GM19372 (cell line): Measurements from ENCODE around the gene ANO10.

Source experiments
- ATAC-seq: cut with Tn5 transposase; IDR thresholded peaks from one replicate; pipeline ENCODE4 v1.9.1; 2021; ENCODE audit warnings: mild to moderate bottlenecking, low read depth, moderate library complexity; ENCODE audit not compliant: unreplicated experiment

Gene ANO10

DNA sequence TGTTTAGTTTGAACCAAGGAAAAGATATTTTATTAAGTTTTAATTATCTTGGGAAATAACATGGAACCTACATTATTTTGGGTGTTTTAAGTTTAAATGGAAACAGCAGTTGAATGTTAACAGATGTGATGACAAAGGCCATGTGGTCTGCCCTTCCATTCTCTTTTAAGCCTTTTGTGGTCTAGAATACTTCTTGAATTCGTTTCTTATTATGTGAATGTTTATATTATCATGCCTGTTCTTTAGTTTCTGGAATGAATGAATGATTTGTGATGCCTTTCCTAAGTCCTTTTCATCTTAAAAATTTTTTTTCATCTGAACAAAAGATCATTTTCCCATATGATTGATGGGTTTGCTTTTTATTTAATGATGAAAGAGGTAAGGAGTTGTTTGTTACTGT is 290.8 kb downstream of the ANO10 start:
- ATAC-seq: no peak

GRCh38 chr3:43328653-43329052 is 293.2 kb downstream of the ANO10 start:
- ATAC-seq: no peak

DNA sequence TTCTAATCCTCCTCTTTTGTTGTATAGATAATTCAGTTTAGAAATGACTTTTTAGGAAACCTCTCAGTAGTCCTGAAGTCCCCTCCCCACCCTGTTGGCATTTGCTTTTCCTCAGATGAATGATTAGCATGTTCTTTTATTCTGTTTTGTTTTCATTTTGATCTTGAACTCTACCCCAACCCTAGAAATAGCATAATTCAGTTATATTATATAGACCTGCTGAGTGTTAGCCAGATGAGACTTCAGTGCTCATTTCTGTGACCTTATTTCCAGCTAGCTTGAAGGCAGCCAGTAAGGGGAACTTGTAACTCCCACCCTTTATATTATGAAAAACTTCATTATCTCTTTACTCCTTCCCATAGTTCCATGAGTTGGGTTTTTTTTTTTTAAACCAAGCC is 294.2 kb downstream of the ANO10 start:
- ATAC-seq: no peak

- ATAC-seq: no peak
Observed at GRCh38 chr3:43326891-43327581, 294.8 kb downstream of the ANO10 start.

DNA sequence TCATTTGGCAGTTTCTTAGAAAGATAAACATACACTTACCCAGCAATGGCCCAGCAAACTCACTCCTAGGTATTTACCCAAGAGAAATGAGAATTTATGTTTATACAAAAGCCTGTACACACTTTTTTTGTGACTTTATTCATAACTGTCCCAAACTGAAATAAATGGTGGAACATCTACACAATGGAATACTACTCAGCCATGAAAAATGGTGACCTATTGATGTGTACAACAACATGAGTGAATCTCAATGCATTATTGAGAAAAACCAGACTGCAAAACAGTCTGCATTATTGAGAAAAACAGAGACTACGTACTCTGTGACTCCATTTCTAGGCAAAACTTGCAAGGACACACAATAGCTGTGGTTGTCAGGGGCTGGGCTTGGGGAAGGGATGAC is 298.3 kb downstream of the ANO10 start:
- ATAC-seq: no peak

GRCh38 chr3:43320288-43320687 is 301.5 kb downstream of the ANO10 start:
- ATAC-seq: no peak

- ATAC-seq: no peak
Observed at GRCh38 chr3:43319794-43320193, 302.0 kb downstream of the ANO10 start.

GRCh38 chr3:43319376-43319775 is 302.4 kb downstream of the ANO10 start:
- no peak for ATAC-seq

- ATAC-seq: no peak
Observed at GRCh38 chr3:43317461-43318316, 304.1 kb downstream of the ANO10 start.

DNA sequence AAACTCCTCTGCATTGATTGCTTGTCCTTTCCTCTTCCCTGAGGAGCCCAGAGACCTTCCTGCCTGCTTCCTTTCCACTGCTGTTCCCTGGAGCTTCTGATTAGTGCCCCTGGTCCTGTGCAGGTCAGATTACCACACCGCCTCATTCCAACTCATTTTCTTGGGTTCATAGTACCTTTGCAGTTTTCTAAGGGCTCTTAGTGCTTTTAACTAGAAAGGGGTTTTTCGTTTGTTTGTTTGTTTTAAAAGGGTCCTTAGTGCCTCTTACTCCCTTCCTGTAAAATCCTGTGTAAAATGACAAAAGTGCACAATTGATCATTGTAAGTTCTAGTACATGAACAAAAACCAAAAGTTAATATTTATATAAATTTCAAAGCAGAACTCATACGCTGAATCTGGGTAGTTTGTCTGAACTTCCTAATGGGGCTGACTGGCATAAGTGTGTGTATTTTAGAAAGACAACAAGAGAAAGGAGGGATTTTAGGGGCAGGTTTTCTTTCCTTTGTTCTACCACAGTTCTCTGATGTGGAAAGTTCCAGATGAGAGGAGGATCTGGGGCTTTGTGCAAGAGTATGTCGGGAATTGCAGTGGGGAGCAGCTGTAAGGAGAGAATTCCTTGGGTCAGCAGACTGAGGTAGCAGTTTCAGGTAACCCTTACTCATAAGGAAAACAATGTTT is 304.9 kb downstream of the ANO10 start:
- ATAC-seq: no peak
